OCI-LY3 (cell line): ENCODE measurements around the gene ELOVL2.

Source experiments
- EZH2phosphoT487 ChIP-seq: fragments of 200-600 bp; shearing (Covaris generic); IDR thresholded peaks from 2 replicates; pipeline ENCODE4 v1.6.1; 2018; ENCODE audit warnings: antibody characterized with exemption, mixed run types, low read depth
- TF ChIP-seq, protein P1 (sequence below): fragments of 200-600, 300-600 bp; sonication (generic); IDR thresholded peaks from 2 replicates; pipeline ENCODE4 v1.5.1; 2014; ENCODE audit warnings: antibody characterized with exemption, low read length, low read depth

DNA sequence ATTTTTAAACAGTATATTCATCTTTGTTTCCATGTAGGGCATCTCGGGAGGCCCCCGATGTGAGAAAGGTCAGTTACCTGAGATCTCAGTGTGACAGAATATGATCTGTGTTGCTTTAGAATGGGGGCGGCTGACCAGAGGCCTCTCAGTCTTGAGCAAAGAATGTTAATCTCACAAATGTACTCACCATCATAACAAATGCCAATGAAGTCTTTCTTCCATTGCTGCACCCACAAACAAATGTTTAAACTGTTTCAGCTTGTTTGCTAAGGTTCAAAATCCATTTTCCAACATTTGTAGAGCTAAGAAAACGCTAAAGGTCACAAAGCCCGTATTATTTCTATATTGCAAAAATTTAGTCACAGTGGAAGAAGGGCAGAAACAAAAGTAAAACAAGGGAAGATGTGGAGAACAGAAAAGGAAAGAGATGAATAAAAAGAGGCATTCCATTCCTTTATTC lies 31.8 kb downstream of the ELOVL2 start:
- TF ChIP-seq, protein P1, sequence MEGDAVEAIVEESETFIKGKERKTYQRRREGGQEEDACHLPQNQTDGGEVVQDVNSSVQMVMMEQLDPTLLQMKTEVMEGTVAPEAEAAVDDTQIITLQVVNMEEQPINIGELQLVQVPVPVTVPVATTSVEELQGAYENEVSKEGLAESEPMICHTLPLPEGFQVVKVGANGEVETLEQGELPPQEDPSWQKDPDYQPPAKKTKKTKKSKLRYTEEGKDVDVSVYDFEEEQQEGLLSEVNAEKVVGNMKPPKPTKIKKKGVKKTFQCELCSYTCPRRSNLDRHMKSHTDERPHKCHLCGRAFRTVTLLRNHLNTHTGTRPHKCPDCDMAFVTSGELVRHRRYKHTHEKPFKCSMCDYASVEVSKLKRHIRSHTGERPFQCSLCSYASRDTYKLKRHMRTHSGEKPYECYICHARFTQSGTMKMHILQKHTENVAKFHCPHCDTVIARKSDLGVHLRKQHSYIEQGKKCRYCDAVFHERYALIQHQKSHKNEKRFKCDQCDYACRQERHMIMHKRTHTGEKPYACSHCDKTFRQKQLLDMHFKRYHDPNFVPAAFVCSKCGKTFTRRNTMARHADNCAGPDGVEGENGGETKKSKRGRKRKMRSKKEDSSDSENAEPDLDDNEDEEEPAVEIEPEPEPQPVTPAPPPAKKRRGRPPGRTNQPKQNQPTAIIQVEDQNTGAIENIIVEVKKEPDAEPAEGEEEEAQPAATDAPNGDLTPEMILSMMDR = no peak
- TF ChIP-seq EZH2phosphoT487 = no peak
